ENCODE measurements around the gene CALML6. TPM values are rescaled to one million over a fixed set of nuclear protein-coding genes. Genes with fewer than 3 reads are reported as not detected.

Gene CALML6
- total RNA-seq, 1 experiment from 2014 or later, result 1.5 TPM

DNA sequence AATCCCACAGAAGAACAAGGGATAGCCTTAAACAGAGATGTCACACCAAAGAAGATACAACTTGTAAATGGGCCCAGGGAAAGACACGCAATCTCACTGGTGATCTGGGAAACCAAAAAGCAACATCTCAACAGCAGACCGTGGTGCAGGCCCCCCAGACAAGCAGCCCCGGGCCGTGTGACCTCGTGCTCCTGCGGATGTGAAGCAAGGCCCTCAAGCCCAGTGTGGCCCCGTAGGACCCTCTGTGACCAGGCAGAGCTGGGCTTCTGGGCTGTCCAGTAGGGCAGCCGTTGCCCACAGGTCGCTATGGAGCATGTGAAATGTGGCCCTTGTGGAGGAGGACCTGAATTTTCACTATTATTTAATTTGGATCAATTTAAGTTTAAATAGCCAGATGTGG lies 39.0 kb downstream of the CALML6 start:
- H3K9me3 ChIP-seq (ENCODE audit: control insufficient read depth, insufficient read depth, low read depth, low read length), result no peaks in the 10 kb centered on the region
- ATAC-seq, result no peak
- in situ Hi-C loops (cut with HindIII; ENCODE audit: low pct_unique_long_range_greater_than_20kb, low sequenced_read_pairs) (no loop called here), intact Hi-C loops (cut with micrococcal nuclease; ENCODE audit: unreplicated experiment) (no loop called here)
- H3K4me3 ChIP-seq (ENCODE audit: low read depth in 2 of 2, low read length in 2 of 2), result no peak overlapping the region
- no peaks in the 10 kb centered on the region for H3K4me1 ChIP-seq (ENCODE audit: control insufficient read depth, insufficient read depth, low read length)
- no peaks in the 10 kb centered on the region for H3K36me3 ChIP-seq (ENCODE audit: control insufficient read depth, insufficient read depth, low read length)
- ChIA-PET POLR2A (no interaction called here), CTCF (no interaction called here)
- no TSS peak for BruUV-seq (replicated peaks)
- H3K27me3 ChIP-seq (ENCODE audit: control insufficient read depth, insufficient read depth, low read length), result no peaks in the 10 kb centered on the region
- H3K27ac ChIP-seq (ENCODE audit: low read length), result no peak overlapping the region
- TF ChIP-seq, protein P1, sequence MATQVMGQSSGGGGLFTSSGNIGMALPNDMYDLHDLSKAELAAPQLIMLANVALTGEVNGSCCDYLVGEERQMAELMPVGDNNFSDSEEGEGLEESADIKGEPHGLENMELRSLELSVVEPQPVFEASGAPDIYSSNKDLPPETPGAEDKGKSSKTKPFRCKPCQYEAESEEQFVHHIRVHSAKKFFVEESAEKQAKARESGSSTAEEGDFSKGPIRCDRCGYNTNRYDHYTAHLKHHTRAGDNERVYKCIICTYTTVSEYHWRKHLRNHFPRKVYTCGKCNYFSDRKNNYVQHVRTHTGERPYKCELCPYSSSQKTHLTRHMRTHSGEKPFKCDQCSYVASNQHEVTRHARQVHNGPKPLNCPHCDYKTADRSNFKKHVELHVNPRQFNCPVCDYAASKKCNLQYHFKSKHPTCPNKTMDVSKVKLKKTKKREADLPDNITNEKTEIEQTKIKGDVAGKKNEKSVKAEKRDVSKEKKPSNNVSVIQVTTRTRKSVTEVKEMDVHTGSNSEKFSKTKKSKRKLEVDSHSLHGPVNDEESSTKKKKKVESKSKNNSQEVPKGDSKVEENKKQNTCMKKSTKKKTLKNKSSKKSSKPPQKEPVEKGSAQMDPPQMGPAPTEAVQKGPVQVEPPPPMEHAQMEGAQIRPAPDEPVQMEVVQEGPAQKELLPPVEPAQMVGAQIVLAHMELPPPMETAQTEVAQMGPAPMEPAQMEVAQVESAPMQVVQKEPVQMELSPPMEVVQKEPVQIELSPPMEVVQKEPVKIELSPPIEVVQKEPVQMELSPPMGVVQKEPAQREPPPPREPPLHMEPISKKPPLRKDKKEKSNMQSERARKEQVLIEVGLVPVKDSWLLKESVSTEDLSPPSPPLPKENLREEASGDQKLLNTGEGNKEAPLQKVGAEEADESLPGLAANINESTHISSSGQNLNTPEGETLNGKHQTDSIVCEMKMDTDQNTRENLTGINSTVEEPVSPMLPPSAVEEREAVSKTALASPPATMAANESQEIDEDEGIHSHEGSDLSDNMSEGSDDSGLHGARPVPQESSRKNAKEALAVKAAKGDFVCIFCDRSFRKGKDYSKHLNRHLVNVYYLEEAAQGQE (IDR thresholded peaks at IDR 0.05; ENCODE audit: insufficient read depth in 1 of 2, low read depth in 2 of 2, low read length in 1 of 2), result no peak
- TF ChIP-seq TCF7L2 (IDR thresholded peaks at IDR 0.05; ENCODE audit: low read depth, low read length) (no peak), POLR2AphosphoS5 (IDR thresholded peaks at IDR 0.05; ENCODE audit: low read depth, low read length) (no peak), SIN3A (IDR thresholded peaks at IDR 0.05; ENCODE audit: borderline replicate concordance, insufficient read depth, low read depth, low read length) (no peak)
- TF ChIP-seq, protein P2, sequence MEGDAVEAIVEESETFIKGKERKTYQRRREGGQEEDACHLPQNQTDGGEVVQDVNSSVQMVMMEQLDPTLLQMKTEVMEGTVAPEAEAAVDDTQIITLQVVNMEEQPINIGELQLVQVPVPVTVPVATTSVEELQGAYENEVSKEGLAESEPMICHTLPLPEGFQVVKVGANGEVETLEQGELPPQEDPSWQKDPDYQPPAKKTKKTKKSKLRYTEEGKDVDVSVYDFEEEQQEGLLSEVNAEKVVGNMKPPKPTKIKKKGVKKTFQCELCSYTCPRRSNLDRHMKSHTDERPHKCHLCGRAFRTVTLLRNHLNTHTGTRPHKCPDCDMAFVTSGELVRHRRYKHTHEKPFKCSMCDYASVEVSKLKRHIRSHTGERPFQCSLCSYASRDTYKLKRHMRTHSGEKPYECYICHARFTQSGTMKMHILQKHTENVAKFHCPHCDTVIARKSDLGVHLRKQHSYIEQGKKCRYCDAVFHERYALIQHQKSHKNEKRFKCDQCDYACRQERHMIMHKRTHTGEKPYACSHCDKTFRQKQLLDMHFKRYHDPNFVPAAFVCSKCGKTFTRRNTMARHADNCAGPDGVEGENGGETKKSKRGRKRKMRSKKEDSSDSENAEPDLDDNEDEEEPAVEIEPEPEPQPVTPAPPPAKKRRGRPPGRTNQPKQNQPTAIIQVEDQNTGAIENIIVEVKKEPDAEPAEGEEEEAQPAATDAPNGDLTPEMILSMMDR (IDR thresholded peaks at IDR 0.05), result no peak
- DNase-seq (ENCODE audit: low read depth, low spot score), result no peak

DNA sequence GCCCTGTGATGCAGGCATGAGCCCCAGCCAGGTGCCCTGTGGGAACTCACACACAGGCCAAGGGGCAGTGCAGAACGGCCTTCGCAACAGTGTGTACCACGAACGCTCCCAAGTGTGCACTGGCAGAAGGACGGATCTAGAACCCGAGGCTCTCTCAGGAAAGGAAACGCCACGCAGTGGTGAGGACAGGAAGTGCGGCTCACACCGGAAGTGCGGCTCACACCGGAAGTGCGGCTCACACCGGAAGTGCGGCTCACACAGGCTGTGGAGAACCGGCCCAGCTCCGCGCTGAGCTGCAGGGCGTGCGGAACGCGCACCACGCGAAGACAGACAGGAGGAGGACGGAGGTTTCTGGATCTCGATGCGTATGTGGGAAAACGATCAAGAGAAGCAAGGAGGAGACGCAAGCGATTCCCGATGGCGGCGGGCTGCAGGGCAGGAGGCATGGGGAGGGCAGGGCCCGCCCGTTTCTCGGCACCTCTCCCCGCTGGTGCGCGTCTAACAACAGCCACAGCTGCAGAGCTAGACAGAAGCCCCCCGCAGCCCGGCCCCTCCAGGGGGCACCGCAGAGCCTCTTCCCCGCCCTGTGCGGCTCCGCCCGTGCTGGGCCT lies 39.9 kb downstream of the CALML6 start:
- Histone ChIP-seq H3K36me3 (ENCODE audit: control insufficient read depth, insufficient read depth, low read length) (no peaks in the 10 kb centered on the region), H3K9me3 (ENCODE audit: control insufficient read depth, insufficient read depth, low read depth, low read length) (no peaks in the 10 kb centered on the region), H3K27me3 (ENCODE audit: control insufficient read depth, insufficient read depth, low read length) (no peaks in the 10 kb centered on the region), H3K4me1 (ENCODE audit: control insufficient read depth, insufficient read depth, low read length) (peaks cover 3% of the 10 kb centered on the region; the same call in 1 of the 2 replicates), H3K27ac (ENCODE audit: low read length) (no peak overlapping the region), H3K4me3 (ENCODE audit: low read depth in 2 of 2, low read length in 2 of 2) (no peak overlapping the region)
- DNase-seq (ENCODE audit: low read depth, low spot score) (no peak), ATAC-seq (no peak)
- TF ChIP-seq, protein P2 (IDR thresholded peaks at IDR 0.05), result peak; percentile 24
- TF ChIP-seq, protein P1 (IDR thresholded peaks at IDR 0.05; ENCODE audit: insufficient read depth in 1 of 2, low read depth in 2 of 2, low read length in 1 of 2), result no peak
- in situ Hi-C loops (cut with HindIII; ENCODE audit: low pct_unique_long_range_greater_than_20kb, low sequenced_read_pairs) (no loop called here), intact Hi-C loops (cut with micrococcal nuclease; ENCODE audit: unreplicated experiment) (no loop called here)
- CTCF ChIA-PET, result no interaction called here
- BruUV-seq (replicated peaks), result no TSS peak
- POLR2A ChIA-PET, result no interaction called here
